Activated naive CD4-positive, alpha-beta T cell treated with anti-CD3 and anti-CD28 coated beads, Interleukin-2, amount 50 U/mL, for 24 hours (primary cell): ENCODE data around the gene MRPL3.
"Not testable (repeated sequence)": the region's sequence is repeated elsewhere in the genome, so short reads cannot be mapped to it uniquely, and the experiment has no call there.

Experiments
- H3K27ac Mint-ChIP-seq: one replicate; pipeline ENCODE4 v1.8.0; 2021; ENCODE audit warnings: mild to moderate bottlenecking, mixed read lengths
- H3K27me3 Mint-ChIP-seq: one replicate; pipeline ENCODE4 v1.8.0; 2021; ENCODE audit warnings: mixed read lengths
- H3K36me3 Mint-ChIP-seq: one replicate; pipeline ENCODE4 v1.8.0; 2021; ENCODE audit warnings: mixed read lengths
- H3K4me1 Mint-ChIP-seq: one replicate; pipeline ENCODE4 v1.8.0; 2021; ENCODE audit warnings: mixed read lengths
- H3K4me3 Mint-ChIP-seq: one replicate; pipeline ENCODE4 v1.8.0; 2021; ENCODE audit warnings: mild to moderate bottlenecking, mixed read lengths
- H3K9me3 Mint-ChIP-seq: one replicate; pipeline ENCODE4 v1.8.0; 2021; ENCODE audit warnings: mixed read lengths

The MRPL3 gene

GRCh38 chr3:131530843-131531242 is 28.1 kb upstream of the MRPL3 start:
- no peak overlapping the region for H3K4me3 Mint-ChIP-seq
- no peak overlapping the region for H3K27ac Mint-ChIP-seq
- peaks cover 4% of the 10 kb centered on the region for H3K9me3 Mint-ChIP-seq
- H3K4me1 Mint-ChIP-seq, result no peaks in the 10 kb centered on the region
- H3K27me3 Mint-ChIP-seq, result peaks cover 24% of the 10 kb centered on the region
- H3K36me3 Mint-ChIP-seq, result no peaks in the 10 kb centered on the region

DNA sequence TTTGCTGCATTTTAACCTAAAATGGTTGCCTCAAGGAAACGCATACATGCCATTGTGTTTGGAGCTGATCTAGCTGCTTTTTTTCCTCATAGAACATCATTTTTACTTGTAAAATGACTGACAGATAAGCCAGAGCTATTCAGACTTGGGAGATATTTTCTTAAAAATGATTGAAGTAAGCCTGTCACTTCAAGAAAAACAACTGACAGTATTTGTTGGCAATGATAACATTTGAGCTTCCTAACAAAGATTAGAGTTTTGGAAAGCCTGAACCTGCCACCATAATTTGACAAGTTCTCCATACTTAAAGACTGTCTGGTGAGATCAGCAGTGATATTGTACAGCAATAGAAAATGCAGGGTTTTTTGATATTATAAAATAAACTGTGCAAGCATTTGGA is 27.6 kb upstream of the MRPL3 start:
- Mint-ChIP-seq H3K27me3 (peaks cover 23% of the 10 kb centered on the region), H3K27ac (no peak overlapping the region), H3K4me3 (no peak overlapping the region), H3K4me1 (no peaks in the 10 kb centered on the region), H3K36me3 (peaks cover under 1% of the 10 kb centered on the region), H3K9me3 (peaks cover 4% of the 10 kb centered on the region)

GRCh38 chr3:131526801-131527347 is 24.1 kb upstream of the MRPL3 start:
- Mint-ChIP-seq H3K4me1 (no peaks in the 10 kb centered on the region), H3K27ac (no peak overlapping the region), H3K9me3 (no peaks in the 10 kb centered on the region), H3K36me3 (peaks cover 1% of the 10 kb centered on the region), H3K27me3 (peaks cover 21% of the 10 kb centered on the region), H3K4me3 (no peak overlapping the region)

DNA sequence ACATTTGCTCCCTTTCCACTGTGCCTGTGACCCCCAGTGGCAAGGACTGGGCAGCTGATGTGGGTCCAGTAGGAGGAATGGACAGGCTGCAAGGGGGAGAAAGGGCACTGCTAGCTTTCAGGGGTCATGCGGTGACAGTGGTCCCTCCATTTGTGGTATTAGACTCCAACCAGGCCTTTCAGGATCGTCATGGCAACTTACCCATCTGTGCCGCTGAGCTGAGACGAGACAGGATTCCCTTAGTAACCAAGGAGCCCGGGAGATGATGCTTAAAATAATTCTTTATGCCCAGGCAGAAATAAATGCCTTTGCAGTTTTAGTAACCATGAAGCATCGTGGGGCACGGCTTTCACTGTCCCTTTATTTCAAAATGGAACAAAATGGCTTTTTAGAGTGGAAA is 15.9 kb upstream of the MRPL3 start:
- Mint-ChIP-seq H3K4me1 (no peaks in the 10 kb centered on the region), H3K27me3 (peaks cover 2% of the 10 kb centered on the region), H3K27ac (no peak overlapping the region), H3K4me3 (no peak overlapping the region), H3K36me3 (no peaks in the 10 kb centered on the region), H3K9me3 (peaks cover 3% of the 10 kb centered on the region)

DNA sequence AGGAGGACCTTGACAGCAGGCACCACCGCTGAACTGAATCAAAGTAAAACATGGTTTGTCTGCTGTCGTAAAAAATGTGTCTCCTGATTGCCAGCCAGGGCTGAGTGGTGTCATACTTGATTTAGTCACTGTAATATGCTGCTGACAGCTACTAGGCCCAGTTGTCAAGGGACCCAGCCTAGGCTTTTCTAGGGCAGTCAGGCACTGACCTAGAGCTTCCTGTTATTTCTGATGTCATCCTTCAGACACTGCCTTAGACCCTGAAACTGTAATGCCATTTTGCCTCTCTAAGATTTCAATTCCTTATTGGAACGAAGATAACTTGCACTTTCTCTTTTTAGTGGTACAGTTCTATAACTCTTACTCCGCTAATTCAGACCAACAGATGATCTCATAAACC is 2.6 kb upstream of the MRPL3 start:
- Mint-ChIP-seq H3K4me1 (peaks cover 26% of the 10 kb centered on the region), H3K36me3 (peaks cover 7% of the 10 kb centered on the region), H3K27me3 (peaks cover 1% of the 10 kb centered on the region), H3K27ac (no peak overlapping the region), H3K9me3 (no peaks in the 10 kb centered on the region), H3K4me3 (no peak overlapping the region)

- H3K4me1 Mint-ChIP-seq, result peaks cover 31% of the 10 kb centered on the region
Measured at GRCh38 chr3:131503320-131503635, 507 bp upstream of the MRPL3 start.

DNA sequence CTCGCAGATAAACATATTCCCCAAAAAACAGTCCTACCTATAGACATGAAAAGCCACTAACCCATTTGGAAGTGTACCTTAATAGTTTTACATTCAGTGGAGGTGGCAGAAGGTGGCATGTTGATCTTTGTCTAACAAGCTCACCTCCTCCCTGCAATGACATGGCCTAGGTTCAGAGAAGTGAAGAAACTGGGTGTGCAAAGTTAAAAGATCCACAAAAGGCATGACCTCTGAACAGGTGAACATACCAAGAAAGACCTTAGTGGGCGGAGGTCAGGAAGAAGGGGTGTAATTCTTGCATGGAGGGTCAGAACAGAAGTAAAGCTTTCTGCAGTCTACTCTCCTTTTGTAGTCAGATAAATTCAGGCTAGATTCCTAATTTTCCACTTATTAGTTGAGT is 822 bp downstream of the MRPL3 start:
- Mint-ChIP-seq H3K27ac (peak overlapping the region; percentile 99), H3K36me3 (peaks cover 14% of the 10 kb centered on the region), H3K9me3 (no peaks in the 10 kb centered on the region), H3K4me3 (peak overlapping the region; percentile 98), H3K27me3 (no peaks in the 10 kb centered on the region), H3K4me1 (peaks cover 33% of the 10 kb centered on the region)

More at GRCh38 chr3:131503320-131503635, 507 bp upstream of the MRPL3 start:
- H3K27me3 Mint-ChIP-seq, result no peaks in the 10 kb centered on the region
- H3K9me3 Mint-ChIP-seq, result no peaks in the 10 kb centered on the region
- H3K27ac Mint-ChIP-seq, result peak overlapping the region; percentile 99
- H3K36me3 Mint-ChIP-seq, result peaks cover 13% of the 10 kb centered on the region
- H3K4me3 Mint-ChIP-seq, result peak overlapping the region; percentile 98

- Mint-ChIP-seq H3K4me1 (peaks cover 33% of the 10 kb centered on the region), H3K27me3 (no peaks in the 10 kb centered on the region), H3K9me3 (no peaks in the 10 kb centered on the region), H3K36me3 (peaks cover 13% of the 10 kb centered on the region), H3K4me3 (no peak overlapping the region), H3K27ac (no peak overlapping the region)
Measured at GRCh38 chr3:131494706-131495105, 8.1 kb downstream of the MRPL3 start.

DNA sequence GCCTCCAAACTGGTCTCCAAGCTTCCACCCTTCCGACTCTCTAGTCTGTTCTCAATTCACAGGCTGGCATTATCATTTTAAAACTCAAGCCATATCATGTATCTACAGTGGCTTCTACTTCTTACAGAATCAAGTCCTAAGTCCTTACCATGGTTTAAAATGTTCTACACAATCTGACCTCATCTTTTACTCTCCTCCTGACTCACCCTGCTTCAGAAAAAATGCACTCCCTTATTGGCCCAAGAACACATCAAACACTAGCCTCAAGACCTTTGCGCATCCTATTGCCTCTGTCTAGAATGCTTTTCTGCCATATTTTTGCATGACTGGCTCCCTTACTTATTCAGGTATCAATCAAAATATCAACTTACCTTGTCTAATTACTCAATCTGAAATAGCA is 11.0 kb downstream of the MRPL3 start:
- H3K27me3 Mint-ChIP-seq, result no peaks in the 10 kb centered on the region
- H3K36me3 Mint-ChIP-seq, result peaks cover 16% of the 10 kb centered on the region
- H3K4me1 Mint-ChIP-seq, result peaks cover 32% of the 10 kb centered on the region
- H3K27ac Mint-ChIP-seq, result no peak overlapping the region
- H3K9me3 Mint-ChIP-seq, result no peaks in the 10 kb centered on the region
- H3K4me3 Mint-ChIP-seq, result no peak overlapping the region

- no peaks in the 10 kb centered on the region for H3K27me3 Mint-ChIP-seq
- H3K27ac Mint-ChIP-seq, result no peak overlapping the region
- peaks cover 14% of the 10 kb centered on the region for H3K36me3 Mint-ChIP-seq
- H3K9me3 Mint-ChIP-seq, result no peaks in the 10 kb centered on the region
- H3K4me1 Mint-ChIP-seq, result peaks cover 32% of the 10 kb centered on the region
- no peak overlapping the region for H3K4me3 Mint-ChIP-seq
Measured at GRCh38 chr3:131491084-131491483, 11.7 kb downstream of the MRPL3 start.

GRCh38 chr3:131486545-131486944 is 16.2 kb downstream of the MRPL3 start:
- peaks cover 18% of the 10 kb centered on the region for H3K36me3 Mint-ChIP-seq
- H3K4me1 Mint-ChIP-seq, result peaks cover 34% of the 10 kb centered on the region
- H3K4me3 Mint-ChIP-seq, H3K9me3 Mint-ChIP-seq, H3K27me3 Mint-ChIP-seq, H3K27ac Mint-ChIP-seq: not testable (repeated sequence)

- peaks cover 39% of the 10 kb centered on the region for H3K4me1 Mint-ChIP-seq
- H3K9me3 Mint-ChIP-seq, result no peaks in the 10 kb centered on the region
- no peak overlapping the region for H3K4me3 Mint-ChIP-seq
- no peaks in the 10 kb centered on the region for H3K27me3 Mint-ChIP-seq
- H3K27ac Mint-ChIP-seq, result no peak overlapping the region
- peaks cover 19% of the 10 kb centered on the region for H3K36me3 Mint-ChIP-seq
Measured at GRCh38 chr3:131485119-131485518, 17.7 kb downstream of the MRPL3 start.

- no peaks in the 10 kb centered on the region for H3K27me3 Mint-ChIP-seq
- H3K27ac Mint-ChIP-seq, result no peak overlapping the region
- no peaks in the 10 kb centered on the region for H3K9me3 Mint-ChIP-seq
- H3K4me1 Mint-ChIP-seq, result peaks cover 42% of the 10 kb centered on the region
- H3K36me3 Mint-ChIP-seq, result peaks cover 21% of the 10 kb centered on the region
- no peak overlapping the region for H3K4me3 Mint-ChIP-seq
Measured at GRCh38 chr3:131484496-131485111, 18.2 kb downstream of the MRPL3 start.

GRCh38 chr3:131480116-131480515 is 22.7 kb downstream of the MRPL3 start:
- Mint-ChIP-seq H3K27me3 (no peaks in the 10 kb centered on the region), H3K36me3 (peaks cover 14% of the 10 kb centered on the region), H3K27ac (no peak overlapping the region), H3K9me3 (no peaks in the 10 kb centered on the region), H3K4me3 (no peak overlapping the region), H3K4me1 (peaks cover 50% of the 10 kb centered on the region)

- Mint-ChIP-seq H3K27me3 (no peaks in the 10 kb centered on the region), H3K9me3 (no peaks in the 10 kb centered on the region), H3K4me1 (peaks cover 54% of the 10 kb centered on the region), H3K36me3 (peaks cover 18% of the 10 kb centered on the region), H3K4me3 (no peak overlapping the region), H3K27ac (no peak overlapping the region)
Measured at GRCh38 chr3:131477813-131478212, 25.0 kb downstream of the MRPL3 start.

DNA sequence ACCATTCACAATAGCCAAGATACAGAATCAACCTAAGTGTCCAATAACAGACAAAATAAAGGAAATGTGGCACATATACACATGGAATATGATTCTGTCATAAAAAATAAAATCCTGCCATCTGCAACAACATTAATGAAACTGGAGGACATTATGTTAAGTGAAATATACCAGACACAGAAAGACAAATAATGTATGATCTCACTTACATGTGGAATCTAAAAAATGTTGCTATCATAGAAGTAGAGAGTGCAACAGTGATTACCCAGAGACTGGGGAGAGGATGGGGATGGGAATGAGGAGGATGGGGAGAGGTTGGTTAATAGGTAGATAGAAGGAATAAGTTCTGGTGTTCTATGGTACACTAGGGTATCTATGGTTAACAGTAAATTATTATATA is 28.7 kb downstream of the MRPL3 start:
- Mint-ChIP-seq H3K27me3 (no peaks in the 10 kb centered on the region), H3K27ac (no peak overlapping the region), H3K9me3 (no peaks in the 10 kb centered on the region), H3K4me3 (no peak overlapping the region), H3K36me3 (peaks cover 24% of the 10 kb centered on the region), H3K4me1 (peaks cover 64% of the 10 kb centered on the region)

DNA sequence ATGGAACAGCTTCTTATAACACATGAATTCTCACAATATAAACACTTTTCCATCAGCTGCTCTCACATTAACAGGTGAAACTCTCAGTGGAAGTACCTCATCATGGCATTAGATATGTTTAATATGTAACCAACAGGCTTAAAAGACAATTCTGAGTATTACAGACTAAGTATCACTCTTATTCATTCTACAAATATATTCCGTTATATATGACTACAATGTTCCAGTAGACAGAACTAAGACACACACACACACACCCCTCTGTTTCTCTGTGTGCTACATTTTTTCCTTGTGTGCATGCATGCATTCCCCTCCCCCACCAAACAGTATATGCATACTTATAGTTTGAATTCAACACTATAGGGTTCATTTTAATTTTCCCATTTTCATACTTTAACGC is 32.4 kb downstream of the MRPL3 start:
- H3K36me3 Mint-ChIP-seq, result peaks cover 21% of the 10 kb centered on the region
- peaks cover 34% of the 10 kb centered on the region for H3K4me1 Mint-ChIP-seq
- H3K4me3 Mint-ChIP-seq, result no peak overlapping the region
- H3K27me3 Mint-ChIP-seq, result no peaks in the 10 kb centered on the region
- no peaks in the 10 kb centered on the region for H3K9me3 Mint-ChIP-seq
- H3K27ac Mint-ChIP-seq, result peak overlapping the region; percentile 72
